RWPE2 (cell line): Measurements from ENCODE around the gene KAZN.

Experiments
- ATAC-seq: fragments of 200-7000 bp; cut with Tn5 transposase; 3 replicates; pipeline ENCODE4 v1.9.1; 2021; ENCODE audit warnings: low read depth
- DNase-seq: peaks from one replicate; pipeline ENCODE4 v3.0.0-alpha.2; 2020; ENCODE audit warnings: low spot score
- H3K27ac ChIP-seq: fragments of 450-650 bp; 2 replicates; pipeline ENCODE4 v1.5.1; 2017; ENCODE audit warnings: mild to moderate bottlenecking; ENCODE audit not compliant: poor library complexity, severe bottlenecking
- H3K27me3 ChIP-seq: fragments of 250-450 bp; sonication (Bioruptor Pico); 2 replicates; pipeline ENCODE4 v1.5.1; 2021; ENCODE audit warnings: mild to moderate bottlenecking, moderate library complexity; ENCODE audit not compliant: insufficient read depth, poor library complexity, severe bottlenecking
- H3K36me3 ChIP-seq: fragments of 250-450 bp; sonication (Bioruptor Pico); 2 replicates; pipeline ENCODE4 v1.5.1; 2020; ENCODE audit warnings: low read depth, mild to moderate bottlenecking, moderate library complexity
- H3K4me1 ChIP-seq: fragments of 250-450 bp; sonication (Bioruptor Pico); 2 replicates; pipeline ENCODE4 v1.5.1; 2021; ENCODE audit warnings: mild to moderate bottlenecking, moderate library complexity; ENCODE audit not compliant: insufficient read depth, poor library complexity, severe bottlenecking
- H3K4me3 ChIP-seq: fragments of 250-450 bp; sonication (Bioruptor Pico); 2 replicates; pipeline ENCODE4 v1.5.1; 2021; ENCODE audit warnings: mild to moderate bottlenecking, moderate library complexity; ENCODE audit not compliant: severe bottlenecking
- H3K9me3 ChIP-seq: fragments of 250-450 bp; sonication (Bioruptor Pico); 2 replicates; pipeline ENCODE4 v1.5.1; 2021; ENCODE audit warnings: mild to moderate bottlenecking, moderate library complexity; ENCODE audit not compliant: severe bottlenecking
- CTCF ChIP-seq: fragments of 450-650 bp; IDR thresholded peaks from one replicate; pipeline ENCODE4 v1.5.1; 2017; ENCODE audit warnings: mild to moderate bottlenecking, moderate library complexity; ENCODE audit not compliant: poor library complexity, severe bottlenecking

KAZN gene

DNA sequence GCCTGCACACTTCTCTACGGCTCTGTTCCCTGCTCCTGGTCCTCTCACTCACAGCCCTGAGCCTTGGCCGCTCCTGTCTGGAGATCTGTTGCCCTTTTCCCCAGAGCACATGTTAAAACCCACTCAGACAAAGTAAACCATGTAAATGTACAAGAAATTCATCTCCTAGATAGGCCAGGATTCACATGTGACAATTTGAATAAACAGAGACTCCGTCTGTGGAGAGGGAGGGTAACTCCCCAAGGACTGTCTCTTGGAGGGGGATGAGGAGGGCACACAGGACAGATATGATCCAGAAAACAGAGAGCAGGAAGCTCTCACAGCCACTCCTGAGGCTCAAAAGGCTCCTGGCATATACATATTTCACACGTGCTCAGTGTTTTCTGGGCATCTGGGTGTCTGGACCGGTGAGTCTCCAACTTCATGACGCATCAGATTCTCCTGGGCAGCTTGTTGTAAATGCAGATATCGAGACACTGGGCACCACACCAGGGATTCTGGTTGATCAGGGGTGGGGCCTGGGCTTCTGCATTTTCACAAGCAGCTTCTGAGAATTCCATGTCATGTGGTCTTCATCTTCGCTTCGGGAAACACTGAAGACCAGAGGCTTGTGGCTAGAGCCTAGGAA lies 6.4 kb upstream of the KAZN start:
- no peak for DNase-seq
- no peaks in the 10 kb centered on the region for H3K36me3 ChIP-seq
- no peak overlapping the region for H3K27ac ChIP-seq
- peaks cover 8% of the 10 kb centered on the region for H3K27me3 ChIP-seq
- no peak overlapping the region for H3K4me3 ChIP-seq
- no peak for ATAC-seq
- H3K9me3 ChIP-seq, result no peaks in the 10 kb centered on the region
- no peak for TF ChIP-seq CTCF
- no peaks in the 10 kb centered on the region for H3K4me1 ChIP-seq

DNA sequence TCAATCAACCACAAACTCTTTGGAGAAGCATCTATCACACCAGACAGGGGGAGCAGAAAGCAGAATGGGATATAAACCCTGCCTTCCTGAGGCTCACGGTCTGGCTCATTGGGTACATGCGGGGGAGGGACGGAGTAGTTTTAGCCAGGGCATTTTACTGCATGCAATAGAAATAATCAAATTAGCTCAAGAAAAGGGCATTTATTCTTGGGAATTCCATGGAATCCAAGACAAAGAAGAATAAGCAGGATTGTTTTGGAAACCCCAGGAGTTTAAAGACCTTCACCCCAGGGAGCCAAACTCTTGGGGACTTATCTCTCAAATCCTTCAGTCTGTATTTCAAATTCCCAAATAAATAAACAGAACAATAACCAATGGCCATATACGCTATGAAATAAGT lies 5.2 kb upstream of the KAZN start:
- TF ChIP-seq CTCF, result no peak
- no peak for ATAC-seq
- Histone ChIP-seq H3K36me3 (no peaks in the 10 kb centered on the region), H3K4me1 (no peaks in the 10 kb centered on the region), H3K9me3 (no peaks in the 10 kb centered on the region), H3K27me3 (peaks cover 20% of the 10 kb centered on the region), H3K4me3 (no peak overlapping the region), H3K27ac (no peak overlapping the region)
- no peak for DNase-seq

- H3K27me3 ChIP-seq, result peaks cover 25% of the 10 kb centered on the region
Measured at GRCh38 chr1:14594045-14594444, 4.4 kb upstream of the KAZN start.

DNA sequence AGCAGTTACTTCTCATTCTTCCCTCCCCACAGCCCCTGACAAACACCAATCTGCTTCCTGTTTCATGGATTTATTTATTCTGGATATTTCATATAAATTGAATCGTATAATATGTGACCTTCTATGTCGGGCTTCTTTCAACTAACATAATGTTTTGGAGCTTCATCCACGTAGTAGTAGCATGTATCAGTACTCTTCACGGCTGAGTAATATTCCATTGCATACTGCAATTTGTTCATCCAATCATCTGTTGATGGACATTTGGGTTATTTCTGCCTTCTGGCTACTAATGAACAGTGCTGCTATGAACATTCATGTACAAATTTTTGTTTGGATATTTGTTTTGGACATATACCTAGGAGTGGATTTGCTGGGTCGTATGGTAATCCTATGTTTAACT lies 1.9 kb upstream of the KAZN start:
- TF ChIP-seq CTCF, result no peak
- DNase-seq (no peak), ATAC-seq (no peak)
- Histone ChIP-seq H3K36me3 (no peaks in the 10 kb centered on the region), H3K27ac (no peak overlapping the region), H3K4me1 (no peaks in the 10 kb centered on the region), H3K27me3 (peaks cover 49% of the 10 kb centered on the region), H3K9me3 (no peaks in the 10 kb centered on the region), H3K4me3 (no peak overlapping the region)

More at GRCh38 chr1:14594045-14594444, 4.4 kb upstream of the KAZN start:
- DNase-seq (no peak), ATAC-seq (no peak)
- Histone ChIP-seq H3K4me3 (no peak overlapping the region), H3K36me3 (no peaks in the 10 kb centered on the region), H3K27ac (no peak overlapping the region), H3K9me3 (no peaks in the 10 kb centered on the region), H3K4me1 (no peaks in the 10 kb centered on the region)
- no peak for TF ChIP-seq CTCF

- ATAC-seq, result no peak
- no peak overlapping the region for H3K4me3 ChIP-seq
- no peaks in the 10 kb centered on the region for H3K4me1 ChIP-seq
- TF ChIP-seq CTCF, result no peak
- peaks cover 58% of the 10 kb centered on the region for H3K27me3 ChIP-seq
- no peak overlapping the region for H3K27ac ChIP-seq
- H3K9me3 ChIP-seq, result no peaks in the 10 kb centered on the region
- DNase-seq, result no peak
- no peaks in the 10 kb centered on the region for H3K36me3 ChIP-seq
Measured at GRCh38 chr1:14597343-14598006, 1.0 kb upstream of the KAZN start.
